GM18526 (cell line): ENCODE results near the gene ZNF860.

Experiments used
- POLR2A ChIP-seq: IDR thresholded peaks from 3 replicates; pipeline ENCODE4 v1.6.1; 2011; ENCODE audit not compliant: insufficient read length; ENCODE audit errors: extremely low read depth

ZNF860 gene

GRCh38 chr3:31977736-31978135 lies 3.8 kb upstream of the ZNF860 start:
- TF ChIP-seq POLR2A, result no peak

DNA sequence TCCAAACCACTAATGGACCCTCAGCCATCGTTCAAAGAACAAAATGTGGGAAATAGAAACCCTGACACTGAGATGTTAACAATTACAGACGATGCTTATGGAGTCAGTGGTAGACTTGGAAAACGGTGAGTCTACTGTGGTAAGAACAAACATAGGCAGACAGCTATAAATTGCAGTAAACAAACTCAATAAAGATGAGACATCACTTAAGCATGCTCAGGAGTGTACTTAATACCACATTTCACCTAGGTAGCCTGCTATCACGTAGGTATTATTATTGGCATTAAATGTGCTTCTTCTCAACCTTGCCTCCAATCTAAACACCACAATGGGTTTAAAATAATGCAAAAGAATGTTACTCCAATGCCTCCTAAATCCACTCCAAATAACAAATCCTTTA lies 3.0 kb upstream of the ZNF860 start:
- TF ChIP-seq POLR2A, result no peak

GRCh38 chr3:31979001-31979697 lies 2.4 kb upstream of the ZNF860 start:
- no peak for TF ChIP-seq POLR2A

DNA sequence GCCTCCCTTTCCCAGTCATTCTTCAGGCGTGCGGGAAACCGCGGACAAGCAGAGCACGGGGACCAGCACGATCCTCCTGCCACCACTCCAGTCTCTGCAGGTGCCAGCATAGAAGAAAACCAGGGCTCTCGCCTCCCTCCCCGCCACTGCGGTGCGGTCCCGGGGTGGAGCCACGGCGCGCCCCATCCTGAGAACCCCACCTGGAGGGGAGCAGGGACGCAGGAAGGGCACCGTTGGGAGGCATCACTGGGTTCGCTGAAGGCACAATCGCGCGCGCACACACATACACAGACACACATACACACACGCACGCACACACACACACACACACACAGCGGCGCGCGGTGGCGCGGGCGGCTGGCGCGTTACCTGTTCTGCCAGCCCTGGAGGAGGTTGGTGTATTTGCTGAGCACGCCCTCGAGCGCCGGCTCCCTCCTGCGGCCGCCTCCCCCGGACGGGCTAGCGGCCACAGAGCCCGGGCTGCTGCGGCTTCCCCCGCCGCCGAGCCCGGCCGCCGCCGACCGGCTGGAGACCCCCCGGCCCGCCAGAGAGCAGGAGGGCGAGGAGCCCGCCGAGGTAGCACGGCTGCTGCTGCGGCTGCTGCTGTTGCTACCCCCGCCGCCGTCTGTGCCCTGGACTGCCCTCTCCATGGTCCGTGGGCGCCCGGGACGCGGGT lies 882 bp upstream of the ZNF860 start:
- no peak for TF ChIP-seq POLR2A

- no peak for TF ChIP-seq POLR2A
These were observed 2.8 kb downstream of the ZNF860 start for GRCh38 chr3:31984321-31984720.

- TF ChIP-seq POLR2A, result no peak
These were observed 4.3 kb downstream of the ZNF860 start for GRCh38 chr3:31985831-31986230.

DNA sequence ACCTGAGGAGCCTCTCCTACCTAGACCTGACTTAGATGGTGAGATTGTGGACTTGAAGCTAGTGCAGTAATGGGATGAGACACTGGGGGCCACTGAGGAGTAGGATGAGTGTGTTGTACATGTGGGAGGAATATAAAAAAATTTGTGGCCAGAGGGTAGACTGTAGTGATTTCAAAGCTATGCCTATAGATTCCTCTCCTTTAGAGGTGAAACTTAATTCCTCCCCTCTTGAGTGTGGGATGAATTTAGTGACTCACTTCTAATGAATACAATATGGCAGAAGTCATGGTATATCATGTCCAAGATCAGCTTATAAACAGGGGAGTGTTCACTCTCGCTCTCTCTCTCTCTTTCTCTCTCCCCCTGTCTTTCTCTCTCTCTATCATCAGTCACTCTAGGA lies 6.7 kb downstream of the ZNF860 start:
- TF ChIP-seq POLR2A, result no peak

DNA sequence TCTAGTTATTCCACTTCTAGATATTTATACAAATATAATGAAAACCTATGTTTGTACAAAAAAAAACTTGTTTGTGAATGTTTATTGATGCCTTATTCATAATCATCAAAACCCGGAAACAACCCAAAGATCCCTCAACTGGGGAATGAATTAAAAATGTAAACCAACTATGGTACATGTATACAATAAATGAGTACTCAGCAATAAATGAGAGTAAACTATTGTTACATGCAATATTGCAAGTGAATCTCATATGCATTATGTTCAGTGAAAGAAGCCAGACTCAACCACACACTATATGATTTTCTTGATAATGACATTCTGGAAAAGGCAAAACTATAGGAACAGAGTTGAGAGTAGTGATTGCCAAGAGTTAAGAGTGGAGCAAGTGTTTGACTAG lies 12.3 kb downstream of the ZNF860 start:
- TF ChIP-seq POLR2A, result no peak

- TF ChIP-seq POLR2A, result no peak
These were observed 14.6 kb downstream of the ZNF860 start for GRCh38 chr3:31996195-31996594.

DNA sequence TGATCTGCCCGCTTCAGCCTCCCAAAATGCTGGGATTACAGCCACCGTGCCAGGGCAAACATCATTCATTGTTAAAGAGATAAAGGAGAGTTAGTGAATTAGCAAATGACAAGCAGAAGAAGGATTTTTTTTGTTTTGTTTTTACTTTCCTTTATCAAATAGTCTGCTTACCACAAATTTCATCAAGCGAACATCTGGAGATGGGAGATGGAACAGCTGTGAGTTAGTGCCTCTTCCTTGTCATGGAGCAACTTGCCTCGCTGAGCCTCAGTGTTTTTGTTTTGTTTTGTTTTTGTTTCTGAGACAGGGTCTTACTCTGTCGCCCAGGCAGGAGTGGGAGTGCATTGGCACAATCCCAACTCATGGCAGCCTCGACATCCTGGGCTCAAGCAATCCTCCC lies 15.9 kb downstream of the ZNF860 start:
- no peak for TF ChIP-seq POLR2A

- no peak for TF ChIP-seq POLR2A
These were observed 18.4 kb downstream of the ZNF860 start for GRCh38 chr3:31999907-32000439.

DNA sequence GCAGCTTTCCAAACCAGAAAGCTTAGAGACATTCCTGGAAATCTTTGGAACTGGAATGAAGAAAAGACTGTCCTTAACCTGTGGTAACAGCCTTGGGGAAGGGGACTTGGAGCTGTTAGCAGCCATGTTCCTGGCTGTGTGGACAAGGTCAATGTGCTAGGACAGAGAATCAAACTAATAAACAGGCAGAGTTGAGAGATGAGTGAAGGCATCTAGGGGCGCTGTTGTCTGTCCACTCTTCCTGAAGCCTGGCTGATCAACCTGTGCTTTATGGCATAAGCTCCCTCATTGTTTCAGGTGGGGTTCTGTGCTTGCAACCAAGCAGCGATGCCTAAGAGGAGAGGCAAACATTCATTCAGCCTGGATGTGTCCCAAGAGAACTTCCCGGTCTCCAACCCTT lies 19.3 kb downstream of the ZNF860 start:
- TF ChIP-seq POLR2A, result no peak

DNA sequence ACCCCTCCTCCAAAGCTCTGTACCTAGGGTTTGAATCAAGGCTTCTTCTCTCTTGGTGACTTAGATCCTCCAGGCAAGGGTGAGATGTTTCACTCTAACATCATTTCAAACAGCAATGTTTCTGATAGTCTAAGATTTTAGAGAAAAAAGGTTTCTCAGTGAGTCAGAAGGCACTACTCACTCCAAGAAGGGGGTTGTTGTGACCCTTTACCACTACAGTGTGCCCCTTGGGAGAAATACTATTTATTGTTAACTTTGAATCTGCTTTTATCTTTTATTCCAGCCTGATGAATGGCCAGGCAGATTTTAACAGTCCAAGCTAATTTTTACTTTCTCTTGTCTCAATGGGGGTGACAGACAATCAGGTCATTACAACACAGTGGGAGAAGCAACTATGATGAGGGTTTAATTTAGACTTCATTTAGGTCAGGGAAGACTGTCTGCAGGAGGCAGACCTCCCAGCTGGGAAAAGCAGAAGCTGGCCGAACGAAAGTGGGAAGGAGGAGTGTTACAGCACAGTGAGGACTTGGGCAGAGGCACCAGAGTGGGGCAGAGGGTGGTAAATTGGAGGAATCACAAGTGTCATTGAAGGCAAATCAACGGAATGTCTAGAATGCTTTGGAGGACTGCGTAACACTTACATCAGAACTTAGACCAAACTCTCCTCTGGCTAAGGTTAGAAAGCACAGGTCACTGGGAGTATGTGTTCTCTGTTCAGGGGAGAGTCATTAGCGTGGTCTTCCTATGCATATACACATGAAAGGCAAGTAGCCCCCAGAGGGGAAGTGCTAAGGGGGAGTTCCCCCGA lies 21.2 kb downstream of the ZNF860 start:
- no peak for TF ChIP-seq POLR2A

- no peak for TF ChIP-seq POLR2A
These were observed 21.8 kb downstream of the ZNF860 start for GRCh38 chr3:32003380-32003779.

- TF ChIP-seq POLR2A, result no peak
These were observed 22.7 kb downstream of the ZNF860 start for GRCh38 chr3:32004113-32004765.
